HG02678 (cell line): Measurements from ENCODE around the gene PRR19.
A peak's percentile ranks its signal among the peaks of the same experiment; 100 is the strongest.

ENCODE experiments used
- ATAC-seq: cut with Tn5 transposase; IDR thresholded peaks from one replicate; pipeline ENCODE4 v1.9.1; 2021; ENCODE audit warnings: mild to moderate bottlenecking, moderate library complexity; ENCODE audit not compliant: unreplicated experiment

Gene PRR19

GRCh38 chr19:42271045-42271419 is 30.9 kb upstream of the PRR19 start:
- ATAC-seq, result no peak

- no peak for ATAC-seq
Measured at GRCh38 chr19:42271861-42272534, 29.9 kb upstream of the PRR19 start.

GRCh38 chr19:42272535-42272897 is 29.4 kb upstream of the PRR19 start:
- ATAC-seq, result no peak

- no peak for ATAC-seq
Measured at GRCh38 chr19:42272989-42273406, 28.9 kb upstream of the PRR19 start.

- no peak for ATAC-seq
Measured at GRCh38 chr19:42273407-42274064, 28.4 kb upstream of the PRR19 start.

GRCh38 chr19:42274065-42274682 is 27.8 kb upstream of the PRR19 start:
- no peak for ATAC-seq

GRCh38 chr19:42275103-42275502 is 26.8 kb upstream of the PRR19 start:
- no peak for ATAC-seq

GRCh38 chr19:42275517-42275916 is 26.4 kb upstream of the PRR19 start:
- ATAC-seq, result no peak

GRCh38 chr19:42276284-42276683 is 25.6 kb upstream of the PRR19 start:
- no peak for ATAC-seq

GRCh38 chr19:42276821-42277220 is 25.1 kb upstream of the PRR19 start:
- ATAC-seq, result no peak

- ATAC-seq, result no peak
Measured at GRCh38 chr19:42277821-42278451, 24.0 kb upstream of the PRR19 start.

- no peak for ATAC-seq
Measured at GRCh38 chr19:42278452-42279154, 23.3 kb upstream of the PRR19 start.

GRCh38 chr19:42279155-42279901 is 22.6 kb upstream of the PRR19 start:
- no peak for ATAC-seq

- ATAC-seq, result peak; percentile 36
Measured at GRCh38 chr19:42279902-42280814, 21.8 kb upstream of the PRR19 start.

- no peak for ATAC-seq
Measured at GRCh38 chr19:42280815-42281145, 21.2 kb upstream of the PRR19 start.

GRCh38 chr19:42281146-42281826 is 20.6 kb upstream of the PRR19 start:
- ATAC-seq, result no peak

GRCh38 chr19:42281827-42282762 is 19.8 kb upstream of the PRR19 start:
- ATAC-seq, result no peak

GRCh38 chr19:42282819-42283187 is 19.1 kb upstream of the PRR19 start:
- ATAC-seq, result no peak
